Measurements from ENCODE around the gene SH3PXD2B.

Gene SH3PXD2B

DNA sequence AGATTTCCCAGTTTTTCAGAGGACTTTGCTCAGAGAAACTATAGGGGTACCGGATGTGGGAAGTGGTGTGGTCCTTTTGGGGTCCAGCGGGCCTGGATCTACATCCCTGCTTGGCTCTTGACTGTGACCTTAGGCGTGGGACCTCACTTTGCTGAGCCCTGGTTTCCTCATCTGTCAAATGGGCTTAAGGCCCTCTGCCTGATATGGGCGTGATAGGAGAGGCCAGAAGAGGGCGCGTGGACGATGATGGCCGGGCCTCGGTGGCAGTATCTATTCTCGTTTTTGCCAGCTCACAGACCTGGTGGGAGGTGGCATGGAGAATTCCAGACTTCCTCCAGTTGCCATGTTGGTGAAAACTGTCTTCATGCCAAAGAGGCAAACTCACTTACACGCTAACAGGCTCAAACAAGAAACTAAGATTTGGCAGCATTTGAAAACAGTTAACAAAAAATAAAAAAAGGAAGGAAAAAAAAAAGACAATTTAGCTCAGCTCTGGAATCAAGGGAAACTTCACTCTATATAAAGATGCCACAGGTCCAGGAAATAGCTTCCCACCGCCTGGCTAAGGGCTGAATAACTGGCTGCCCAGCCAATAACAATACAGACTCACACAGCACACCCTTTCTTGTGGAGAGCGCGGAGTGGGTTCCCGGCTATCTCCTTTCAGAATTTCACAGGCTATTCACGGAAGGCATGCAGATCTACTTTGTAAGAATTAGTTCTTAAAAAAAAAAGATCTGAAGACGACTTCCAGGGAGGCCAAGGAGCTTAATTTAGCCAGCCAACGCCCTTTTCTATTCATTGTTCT lies 1.7 kb downstream of the SH3PXD2B start:
- no peak for DNase-seq

DNA sequence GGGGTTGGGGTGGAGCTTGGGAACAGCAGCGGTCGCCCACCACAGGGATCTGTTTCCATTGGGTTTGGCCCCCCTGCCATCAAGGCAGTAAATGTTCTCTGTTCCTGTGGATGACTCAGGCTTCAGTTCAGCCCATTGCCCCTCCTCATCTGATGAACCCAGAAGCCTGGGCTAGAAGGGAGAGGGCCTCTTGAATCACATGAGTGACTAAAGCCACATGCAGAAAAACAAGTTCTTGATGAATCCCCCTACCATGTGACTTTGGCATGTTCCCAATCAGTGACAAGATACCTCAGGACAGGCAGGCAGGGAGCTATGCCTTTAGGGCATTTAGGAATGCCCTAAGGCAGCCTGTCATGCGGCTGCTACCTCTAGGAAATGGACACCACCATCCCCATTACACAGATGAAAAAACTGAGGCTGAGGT lies 2.5 kb downstream of the SH3PXD2B start:
- no peak for DNase-seq

DNA sequence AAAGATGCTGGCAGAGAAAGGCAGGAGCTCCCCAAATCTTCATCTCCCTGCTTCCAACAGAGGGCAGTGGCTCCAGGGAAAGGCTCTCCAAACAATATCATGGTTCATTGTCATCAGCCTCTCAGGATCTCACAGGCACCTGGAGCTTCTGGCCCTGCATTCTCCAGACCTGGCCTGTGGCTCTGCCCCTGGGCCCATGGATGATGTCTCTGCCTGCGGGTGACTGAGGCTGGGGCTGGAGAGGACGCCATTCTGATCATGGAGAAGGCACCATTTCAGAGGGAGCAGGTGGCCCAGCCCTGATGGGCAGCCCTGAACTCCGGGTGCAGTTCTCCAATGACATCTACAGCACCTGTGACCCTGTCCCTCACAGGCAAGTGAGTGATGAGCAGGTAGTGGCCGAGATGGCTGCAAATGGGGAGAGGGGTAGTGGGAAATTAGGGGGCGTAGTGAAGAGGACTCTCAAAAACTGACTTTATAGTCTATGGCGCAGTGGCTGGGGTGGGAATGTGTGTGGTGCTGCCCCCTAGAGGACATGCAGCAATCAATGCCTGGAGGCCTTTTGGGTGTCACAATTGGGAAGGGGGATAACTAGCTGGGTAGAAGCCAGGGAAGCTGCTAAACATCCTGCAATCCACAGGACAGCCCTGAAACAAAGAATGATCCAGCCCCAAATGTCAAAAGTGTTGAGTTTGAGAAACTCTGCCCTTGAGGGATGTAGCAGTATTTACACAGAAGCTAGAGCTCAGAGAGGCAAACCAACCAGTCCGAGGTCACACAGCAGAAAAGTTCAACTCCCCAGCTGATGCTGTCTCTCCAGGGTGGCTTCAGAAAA lies 3.2 kb downstream of the SH3PXD2B start:
- DNase-seq, result no peak

- no peak for DNase-seq
Measured at GRCh38 chr5:172450453-172450852, 3.9 kb downstream of the SH3PXD2B start.

DNA sequence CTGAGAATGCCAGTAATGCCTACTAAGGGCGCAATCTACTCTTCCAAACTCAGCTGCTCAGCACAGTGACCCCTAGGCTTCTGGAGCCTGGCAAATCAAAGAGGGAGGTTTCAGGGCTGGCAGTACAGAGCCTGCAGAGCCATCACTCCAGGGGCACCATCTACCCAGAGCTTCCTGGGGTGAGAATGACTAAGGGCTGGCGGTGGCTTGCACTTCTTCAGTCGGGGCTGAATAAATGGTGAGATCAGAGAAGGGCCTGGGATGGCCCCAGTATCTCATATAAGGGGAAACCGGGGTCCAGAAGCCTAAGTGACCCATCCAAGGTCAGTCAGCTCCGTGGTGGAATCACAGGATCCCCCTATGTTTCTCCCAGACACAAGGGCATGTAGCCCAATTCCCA lies 5.3 kb downstream of the SH3PXD2B start:
- no peak for DNase-seq

GRCh38 chr5:172447646-172448365 lies 6.5 kb downstream of the SH3PXD2B start:
- DNase-seq, result no peak

GRCh38 chr5:172446336-172447051 lies 7.8 kb downstream of the SH3PXD2B start:
- DNase-seq, result no peak

GRCh38 chr5:172445866-172446265 lies 8.5 kb downstream of the SH3PXD2B start:
- DNase-seq, result no peak

DNA sequence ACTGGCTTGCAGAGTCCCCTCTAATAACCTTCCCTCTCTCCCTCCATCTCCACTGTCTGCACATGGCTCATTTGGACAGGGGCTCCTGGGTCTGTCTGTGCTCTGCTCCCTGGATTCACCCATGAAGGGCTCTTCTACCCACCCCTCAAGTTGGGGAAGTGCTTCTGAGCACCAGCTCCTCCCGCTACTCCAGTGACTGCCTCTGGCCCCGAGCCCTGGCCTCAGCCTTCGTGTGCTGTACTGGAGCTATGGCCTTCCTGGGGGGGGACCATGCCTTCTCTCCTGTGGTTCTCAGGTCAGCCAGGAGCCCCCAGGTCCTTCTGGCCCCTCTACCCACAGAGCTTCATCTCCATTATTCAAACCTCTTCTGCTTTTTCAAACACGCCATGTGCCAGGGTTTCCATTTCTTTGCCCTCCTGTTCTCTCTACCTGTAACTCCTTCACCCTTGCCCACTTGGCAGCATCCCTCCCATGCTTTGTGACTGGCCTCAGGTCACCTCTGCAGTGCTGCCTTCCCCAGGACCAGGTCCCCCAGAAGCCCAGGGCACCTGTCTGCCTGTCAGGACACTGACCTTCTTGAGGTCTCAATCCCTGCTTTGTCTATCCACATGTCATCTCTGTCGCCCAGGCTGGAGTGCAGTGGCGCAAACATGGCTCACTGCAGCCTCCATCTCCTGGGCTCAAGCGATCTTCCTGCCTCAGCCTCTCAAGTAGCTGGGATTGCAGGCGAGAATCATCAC lies 9.5 kb downstream of the SH3PXD2B start:
- DNase-seq, result no peak

DNA sequence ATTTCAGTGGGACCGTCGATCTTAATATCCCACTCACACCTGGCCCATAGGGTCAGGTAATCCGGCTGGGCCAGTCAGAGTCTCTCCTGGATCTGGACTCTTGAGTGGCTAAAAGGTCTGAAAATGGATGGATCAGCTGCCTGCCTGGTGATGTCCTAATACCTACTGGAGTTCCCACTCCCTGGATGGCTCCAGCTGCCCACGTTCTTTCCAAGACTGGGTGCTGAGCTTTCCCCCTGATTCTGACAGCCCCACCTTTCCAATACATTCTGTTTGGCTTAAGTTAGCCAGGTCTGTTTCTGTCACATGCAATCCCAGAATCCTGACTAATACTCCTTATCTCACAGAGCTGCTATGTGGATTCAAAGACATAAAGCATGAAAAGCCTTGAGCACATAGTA lies 10.2 kb downstream of the SH3PXD2B start:
- DNase-seq, result no peak

DNA sequence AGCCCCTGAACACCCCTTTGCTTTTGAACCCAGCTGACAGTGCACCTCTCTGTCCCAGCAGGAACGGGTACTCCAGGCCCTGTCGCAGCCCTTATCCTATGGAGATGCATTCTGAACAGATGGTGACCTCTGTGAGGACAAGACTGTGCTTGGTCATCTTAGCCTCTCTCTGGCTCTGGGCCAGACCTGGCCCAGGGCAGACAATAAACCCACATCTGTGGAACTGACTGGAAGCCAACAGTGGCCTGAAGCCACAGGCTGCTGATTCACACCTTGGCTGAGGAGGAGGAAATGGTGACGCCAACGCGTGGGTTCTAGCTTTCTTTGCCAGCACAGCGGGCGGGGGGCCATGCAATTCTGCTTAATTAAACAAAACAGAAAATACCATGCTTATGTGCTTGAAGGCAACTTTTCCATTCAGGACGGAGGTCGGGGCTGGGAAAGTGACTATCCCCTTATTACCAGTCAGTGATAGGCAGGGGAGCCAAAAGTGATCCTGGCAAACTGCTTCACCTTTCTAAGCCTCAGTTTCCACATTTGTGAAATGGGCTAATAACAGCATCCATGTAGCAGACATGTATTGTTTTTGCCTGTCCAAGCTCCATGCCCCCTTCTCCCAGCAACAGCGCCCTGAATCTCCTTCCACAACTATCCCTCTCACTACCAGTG lies 10.8 kb downstream of the SH3PXD2B start:
- peak; percentile 32 for DNase-seq

- DNase-seq, result no peak
Measured at GRCh38 chr5:172442592-172442991, 11.7 kb downstream of the SH3PXD2B start.

GRCh38 chr5:172441262-172441751 lies 13.0 kb downstream of the SH3PXD2B start:
- DNase-seq, result no peak

GRCh38 chr5:172440486-172440885 lies 13.8 kb downstream of the SH3PXD2B start:
- DNase-seq, result no peak

DNA sequence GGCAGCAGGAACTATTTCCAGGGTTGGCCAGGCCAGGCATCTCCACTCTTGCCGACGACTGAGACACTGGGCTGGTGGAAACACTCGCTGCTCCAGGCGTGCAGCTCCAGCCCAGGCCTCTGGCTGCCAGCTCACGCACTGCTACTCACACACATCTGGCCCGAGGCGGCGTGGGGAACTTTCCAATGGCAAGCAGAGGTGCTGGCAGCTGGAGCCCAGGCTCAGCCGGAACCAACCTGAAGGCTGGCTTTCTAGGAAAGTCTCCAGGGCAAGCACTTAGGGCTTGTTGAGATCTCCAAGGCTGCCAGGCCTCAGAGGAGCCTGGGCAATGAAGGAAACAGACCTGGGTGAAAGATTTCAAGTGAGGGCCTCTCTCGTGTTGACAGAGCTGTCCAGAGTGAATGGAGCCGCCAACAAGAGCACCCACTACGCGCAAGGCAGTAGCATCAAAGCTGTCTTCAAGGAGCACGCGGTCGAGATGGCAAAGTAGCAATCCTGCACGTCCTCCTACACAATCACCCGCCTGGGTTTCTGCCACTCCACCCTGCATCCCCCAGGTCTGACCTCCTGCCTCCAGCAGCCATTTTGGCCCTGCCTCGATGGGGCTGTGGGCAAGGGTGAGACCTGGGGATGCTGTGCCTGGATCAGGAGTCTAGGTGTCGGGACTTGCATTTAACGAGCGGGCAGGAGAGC lies 14.4 kb downstream of the SH3PXD2B start:
- DNase-seq, result no peak

DNA sequence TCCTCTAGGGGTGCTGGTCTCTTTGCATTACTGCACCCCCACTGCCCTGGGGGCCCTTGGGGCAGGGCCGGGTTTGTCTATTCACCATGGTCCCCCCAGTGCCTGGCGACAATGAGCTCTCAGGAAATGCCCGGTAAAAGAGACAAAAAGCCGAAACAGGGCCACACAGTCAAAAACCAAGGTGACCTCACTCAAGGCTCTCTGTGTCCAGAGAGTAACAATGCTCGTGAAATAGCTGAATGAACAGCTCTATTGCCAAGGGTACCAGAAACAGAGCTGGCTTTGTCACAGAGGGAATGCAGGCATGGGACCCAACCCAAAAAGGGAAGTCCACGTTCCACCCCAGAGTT lies 16.0 kb downstream of the SH3PXD2B start:
- no peak for DNase-seq

- DNase-seq, result peak; percentile 87
Measured at GRCh38 chr5:172437445-172438318, 16.6 kb downstream of the SH3PXD2B start.

DNA sequence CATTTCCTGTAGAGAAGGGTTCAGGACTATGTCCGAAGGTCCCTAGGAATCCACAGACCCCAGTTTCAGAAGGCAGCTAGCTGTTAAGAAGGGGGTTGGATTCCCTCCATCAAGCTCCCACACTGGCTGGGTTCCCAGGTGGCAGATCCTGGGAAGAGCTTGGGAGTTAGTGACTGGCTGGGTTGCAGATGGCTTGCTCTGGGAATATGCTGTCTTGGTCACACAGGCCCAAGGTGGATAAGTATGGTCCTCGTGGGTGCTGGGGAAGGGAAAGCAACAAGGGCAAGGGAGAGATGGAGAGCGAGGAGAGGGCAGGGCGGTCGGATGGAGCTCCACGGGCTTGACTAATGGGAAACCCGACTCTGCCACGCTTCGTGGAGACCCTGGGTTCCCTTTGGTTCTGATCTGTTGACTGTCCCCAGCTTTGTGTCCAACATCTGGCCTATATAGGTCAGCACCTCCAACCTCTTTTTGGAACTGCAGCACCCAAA lies 17.4 kb downstream of the SH3PXD2B start:
- DNase-seq, result no peak

DNA sequence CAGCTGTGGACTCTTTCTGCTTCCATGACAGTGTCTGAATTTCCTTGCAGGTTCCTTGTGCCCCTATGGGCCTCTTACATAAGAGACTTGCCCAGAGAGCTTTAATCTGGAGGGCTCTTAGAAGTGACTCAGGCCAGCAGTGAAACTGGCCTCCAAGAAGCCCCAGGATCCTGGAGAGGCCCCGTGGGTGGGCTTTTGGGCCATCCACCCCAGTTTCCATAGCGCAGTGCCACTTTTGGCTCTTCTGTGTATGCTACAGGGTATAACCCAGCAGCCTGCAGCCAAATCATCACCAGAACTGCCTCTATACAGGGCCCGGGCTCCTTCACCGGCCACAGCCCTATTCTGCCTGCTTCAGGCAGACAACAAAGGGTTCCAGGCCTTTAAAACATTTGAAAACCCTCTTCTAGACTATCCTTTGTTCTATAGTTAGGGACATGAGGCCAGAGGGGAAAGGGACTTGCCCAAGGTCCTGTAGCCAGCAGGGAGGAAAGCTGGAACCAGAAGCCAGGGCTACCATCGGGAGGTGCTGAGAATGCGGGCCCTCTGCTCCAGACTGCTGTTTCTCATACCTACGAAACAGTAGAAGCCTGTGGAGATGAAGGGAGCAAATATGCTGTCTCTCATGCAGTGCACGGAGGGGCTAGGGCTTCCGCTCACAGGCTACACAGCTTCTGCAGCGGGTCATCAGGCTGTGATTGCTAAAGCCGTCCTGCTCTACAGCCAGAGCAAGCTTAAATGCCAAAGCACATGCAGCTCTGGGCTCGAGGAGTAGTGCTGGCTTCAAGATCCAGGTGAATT lies 18.0 kb downstream of the SH3PXD2B start:
- no peak for DNase-seq
